Endothelial cell of umbilical vein (primary cell): ENCODE data around the gene MYL11. TPM values are rescaled to one million over a fixed set of nuclear protein-coding genes. Genes with fewer than 3 reads are reported as not detected.
A peak's percentile ranks its signal among the peaks of the same experiment; 100 is the strongest.

ENCODE experiments used
- BruUV-seq: library from RNA; stranded (reverse); fragments of 400-500 nt; replicated peaks from 2 replicates; lab custom pipeline; 2021; lab: Mats Ljungman, UMichigan
- CTCF ChIA-PET: fragments of 300-600, 350-600 bp; sonication (Branson Sonifier 250); formaldehyde crosslinking; loops from one replicate; lab custom pipeline; 2021; ENCODE audit warnings: antibody characterized with exemption, inconsistent platforms; lab: Charles Lee
- POLR2A ChIA-PET: fragments of 300-600, 350-600 bp; sonication (Branson Sonifier 250); formaldehyde crosslinking; loops from one replicate; lab custom pipeline; 2021; ENCODE audit warnings: antibody characterized with exemption, inconsistent platforms; lab: Charles Lee
- DNase-seq: peaks from one replicate; pipeline ENCODE4 v3.0.0-alpha.2; 2011; ENCODE audit warnings: low read depth, low spot score
- FAIRE-seq: peaks from 2 replicates; lab custom pipeline; 2011; peaks lifted over from hg19 to GRCh38; lab: Jason Lieb, UNC
- H2AFZ ChIP-seq: 2 replicates; pipeline ENCODE4 v1.6.0; 2012; ENCODE audit warnings: low read depth, low read length, control low read depth, inconsistent platforms
- H3K27ac ChIP-seq: 2 replicates; pipeline ENCODE4 v1.5.1; 2011; ENCODE audit warnings: low read depth, mild to moderate bottlenecking, control low read depth, low read length, moderate library complexity; ENCODE audit not compliant: insufficient read depth
- H3K27me3 ChIP-seq, 2 experiments: 2 replicates each; pipeline versions ENCODE4 v1.6.0 to v1.6.1; 2011; ENCODE audit warnings: low read length in 2 of 2, mixed read lengths in 1 of 2; ENCODE audit not compliant: control insufficient read depth in 2 of 2, insufficient read depth in 2 of 2
- H3K36me3 ChIP-seq, 2 experiments: 2 replicates in 1 of 2; 3 replicates in 1 of 2; pipeline ENCODE4 v1.5.1; 2011; ENCODE audit warnings: low read length in 2 of 2, mild to moderate bottlenecking in 1 of 2, moderate library complexity in 1 of 2; ENCODE audit not compliant: control insufficient read depth in 2 of 2, insufficient read depth in 2 of 2; ENCODE audit errors: extremely low read depth in 1 of 2
- H3K4me1 ChIP-seq: 3 replicates; pipeline ENCODE4 v1.5.1; 2011; ENCODE audit warnings: mild to moderate bottlenecking, low read length; ENCODE audit not compliant: control insufficient read depth, insufficient read depth; ENCODE audit errors: extremely low read depth
- H3K4me2 ChIP-seq: 2 replicates; pipeline ENCODE4 v1.6.1; 2011; ENCODE audit warnings: low read length, control low read depth, mixed read lengths; ENCODE audit not compliant: insufficient read depth
- H3K4me3 ChIP-seq, 3 experiments: fragments of 200-600 bp in 1 of 3; sonication (generic), shearing (Covaris generic) in 1 of 3; replicated peaks in 1 of 3; 2 replicates each; pipeline ENCODE4 v1.5.1; 2011 to 2016; ENCODE audit warnings: control low read depth in 3 of 3, low read length in 3 of 3, mild to moderate bottlenecking in 2 of 3, inconsistent platforms in 1 of 3, low read depth in 1 of 3, moderate library complexity in 1 of 3; ENCODE audit not compliant: insufficient read depth in 1 of 3
- H3K79me2 ChIP-seq: 2 replicates; pipeline ENCODE4 v1.6.0; 2012; ENCODE audit warnings: low read length, inconsistent platforms; ENCODE audit not compliant: control insufficient read depth, insufficient read depth
- H3K9ac ChIP-seq: replicated peaks from 2 replicates; pipeline ENCODE3; 2011; ENCODE audit warnings: low read length, control low read depth; ENCODE audit not compliant: insufficient read depth; ENCODE audit errors: extremely low read depth
- H3K9me1 ChIP-seq: replicated peaks from 3 replicates; pipeline ENCODE4 v1.6.0; 2011; ENCODE audit warnings: mild to moderate bottlenecking, low read length; ENCODE audit not compliant: control insufficient read depth, insufficient read depth; ENCODE audit errors: extremely low read depth
- H3K9me3 ChIP-seq: replicated peaks from 2 replicates; pipeline ENCODE4 v1.5.1; 2012; ENCODE audit warnings: low read length, inconsistent platforms; ENCODE audit not compliant: control insufficient read depth, insufficient read depth
- H4K20me1 ChIP-seq: replicated peaks from 2 replicates; pipeline ENCODE3; 2011; ENCODE audit warnings: mild to moderate bottlenecking, low read length; ENCODE audit not compliant: control insufficient read depth, insufficient read depth; ENCODE audit errors: extremely low read depth
- EZH2 ChIP-seq: IDR thresholded peaks from 2 replicates; pipeline ENCODE4 v1.6.1; 2012; ENCODE audit warnings: borderline replicate concordance, low read depth, mild to moderate bottlenecking, moderate library complexity, low read length, inconsistent platforms; ENCODE audit not compliant: severe bottlenecking
- FOS ChIP-seq: IDR thresholded peaks from 2 replicates; pipeline ENCODE4 v1.6.1; 2011; ENCODE audit warnings: mild to moderate bottlenecking, low read length, moderate library complexity, borderline replicate concordance; ENCODE audit not compliant: insufficient read depth
- GATA2 ChIP-seq: IDR thresholded peaks from 2 replicates; pipeline ENCODE4 v1.7.0; 2011; ENCODE audit warnings: low read depth, mild to moderate bottlenecking, moderate library complexity, mixed read lengths, low read length; ENCODE audit not compliant: insufficient read length, insufficient read depth
- JUN ChIP-seq: IDR thresholded peaks from 2 replicates; pipeline ENCODE4 v1.6.1; 2011; ENCODE audit warnings: borderline replicate concordance, low read depth; ENCODE audit not compliant: insufficient read length, insufficient read depth
- MAX ChIP-seq: IDR thresholded peaks from 2 replicates; pipeline ENCODE4 v1.6.1; 2011; ENCODE audit not compliant: insufficient read depth, insufficient read length
- MYC ChIP-seq: IDR thresholded peaks from one replicate; pipeline ENCODE4 v1.6.1; 2011; ENCODE audit warnings: mild to moderate bottlenecking, low read depth, low read length
- POLR2A ChIP-seq: IDR thresholded peaks from 2 replicates; pipeline ENCODE4 v1.6.1; 2012; ENCODE audit warnings: low read depth, mild to moderate bottlenecking, control low read depth, low read length
- POLR2AphosphoS5 ChIP-seq: IDR thresholded peaks from 2 replicates; pipeline ENCODE4 v1.6.1; 2012; ENCODE audit warnings: low read depth, mild to moderate bottlenecking, control low read depth, low read length, moderate library complexity; ENCODE audit not compliant: insufficient read depth
- dilution Hi-C: fragments of 300-500 bp; cut with MboI; formaldehyde crosslinking; loops from one replicate; pipeline ENCODE4 v1.15.0; 2019; ENCODE audit warnings: low sequenced_read_pairs; ENCODE audit not compliant: extremely low pct_ligation_motif_present
- intact Hi-C: fragments of 100-400 bp; cut with micrococcal nuclease; formaldehyde crosslinking; loops from one replicate; pipeline ENCODE4 v1.10.0; 2022
- polyA plus RNA-seq, 4 experiments: library from polyadenylated mRNA; depleted of rRNA in 3 of 4; stranded (reverse) in 3 of 4; unstranded in 1 of 4; fragments of >200 nt; gene quantifications; 2 replicates each; pipeline versions ENCODE4 v1.2.1 to v1.2.3, GENCODE V29; 2011 to 2012; ENCODE audit warnings: missing spikeins in 1 of 4
- total RNA-seq: library from RNA; stranded (reverse); gene quantifications from 2 replicates; pipeline ENCODE4 v1.2.3, GENCODE V29; 2021
- TF ChIP-seq, protein P1 (sequence below), 2 donors: IDR thresholded peaks; 1 replicate in 1 of 2; 2 replicates in 1 of 2; pipeline ENCODE4 v1.5.1; 2011; ENCODE audit warnings: low read length in 2 of 2, mild to moderate bottlenecking in 2 of 2, moderate library complexity in 2 of 2, control low read depth in 1 of 2, inconsistent platforms in 1 of 2, low read depth in 1 of 2; ENCODE audit not compliant: insufficient read depth in 1 of 2; ENCODE audit errors: extremely low read depth in 1 of 2

Gene MYL11
- total and polyA plus RNA-seq, 2 donors (not counting 3 experiments of a cell fraction or from before 2014, with no cell fraction given), result 1.3 TPM; not detected in 1

GRCh38 chr16:30418350-30419181 is 44.0 kb downstream of the MYL11 start:
- H3K27ac ChIP-seq, result no peak overlapping the region
- peak overlapping the region in 1 of 3 experiments; percentile 57 for H3K4me3 ChIP-seq
- no peaks in the 10 kb centered on the region for H4K20me1 ChIP-seq
- DNase-seq (no peak), FAIRE-seq (no peak)
- H3K36me3 ChIP-seq, result peaks cover under 1 to 4% of the 10 kb centered on the region in 2 experiments
- H2AFZ ChIP-seq, result no peak overlapping the region
- no peaks in the 10 kb centered on the region for H3K27me3 ChIP-seq
- no peaks in the 10 kb centered on the region for H3K9me3 ChIP-seq
- peaks cover 3% of the 10 kb centered on the region for H3K4me1 ChIP-seq
- H3K79me2 ChIP-seq, result no peaks in the 10 kb centered on the region
- H3K9me1 ChIP-seq, result no peaks in the 10 kb centered on the region
- intact Hi-C loops (loop anchor here (1.0 kb wide), 3 partner anchors 9 to 27 kb away; partner anchors contain the start of gene SEPHS2), dilution Hi-C loops (no loop called here)
- peak overlapping the region; percentile 10 for H3K4me2 ChIP-seq
- H3K9ac ChIP-seq, result no peak overlapping the region
- BruUV-seq, result no TSS peak
- POLR2A ChIA-PET, result interaction anchor here (0.5 to 1.4 kb wide), 3 partner anchors 11 to 303 kb away, joined by 3 to 7 read pairs (median 6); partner anchors contain the start of genes DCTPP1 and ZNF771
- CTCF ChIA-PET, result interaction anchor here (0.7 to 4.8 kb wide), 18 partner anchors 8 to 327 kb away, joined by 3 to 46 read pairs (median 6); partner anchors contain the start of genes CD2BP2, CORO1A, DCTPP1 and PRR14
- TF ChIP-seq FOS (no peak), EZH2 (no peak), MAX (no peak), POLR2A (no peak), GATA2 (no peak), JUN (no peak), POLR2AphosphoS5 (no peak), MYC (no peak)
- TF ChIP-seq, protein P1, sequence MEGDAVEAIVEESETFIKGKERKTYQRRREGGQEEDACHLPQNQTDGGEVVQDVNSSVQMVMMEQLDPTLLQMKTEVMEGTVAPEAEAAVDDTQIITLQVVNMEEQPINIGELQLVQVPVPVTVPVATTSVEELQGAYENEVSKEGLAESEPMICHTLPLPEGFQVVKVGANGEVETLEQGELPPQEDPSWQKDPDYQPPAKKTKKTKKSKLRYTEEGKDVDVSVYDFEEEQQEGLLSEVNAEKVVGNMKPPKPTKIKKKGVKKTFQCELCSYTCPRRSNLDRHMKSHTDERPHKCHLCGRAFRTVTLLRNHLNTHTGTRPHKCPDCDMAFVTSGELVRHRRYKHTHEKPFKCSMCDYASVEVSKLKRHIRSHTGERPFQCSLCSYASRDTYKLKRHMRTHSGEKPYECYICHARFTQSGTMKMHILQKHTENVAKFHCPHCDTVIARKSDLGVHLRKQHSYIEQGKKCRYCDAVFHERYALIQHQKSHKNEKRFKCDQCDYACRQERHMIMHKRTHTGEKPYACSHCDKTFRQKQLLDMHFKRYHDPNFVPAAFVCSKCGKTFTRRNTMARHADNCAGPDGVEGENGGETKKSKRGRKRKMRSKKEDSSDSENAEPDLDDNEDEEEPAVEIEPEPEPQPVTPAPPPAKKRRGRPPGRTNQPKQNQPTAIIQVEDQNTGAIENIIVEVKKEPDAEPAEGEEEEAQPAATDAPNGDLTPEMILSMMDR (IDR thresholded peaks at IDR 0.05; ENCODE audit: extremely low read depth in 1 of 2, insufficient read depth in 1 of 2, low read depth in 1 of 2, low read length in 2 of 2), result no peak
